ENCODE measurements around the gene TRIM67. TPM values are rescaled to one million over a fixed set of nuclear protein-coding genes. Genes with fewer than 3 reads are reported as not detected.
"Not testable (repeated sequence)": the region's sequence is repeated elsewhere in the genome, so short reads cannot be mapped to it uniquely, and the experiment has no call there.

Gene TRIM67
- total RNA-seq, 1 donor from 2014 or later, result not detected

- DNase-seq (ENCODE audit: low read depth), result no peak
- TF ChIP-seq, protein P1, sequence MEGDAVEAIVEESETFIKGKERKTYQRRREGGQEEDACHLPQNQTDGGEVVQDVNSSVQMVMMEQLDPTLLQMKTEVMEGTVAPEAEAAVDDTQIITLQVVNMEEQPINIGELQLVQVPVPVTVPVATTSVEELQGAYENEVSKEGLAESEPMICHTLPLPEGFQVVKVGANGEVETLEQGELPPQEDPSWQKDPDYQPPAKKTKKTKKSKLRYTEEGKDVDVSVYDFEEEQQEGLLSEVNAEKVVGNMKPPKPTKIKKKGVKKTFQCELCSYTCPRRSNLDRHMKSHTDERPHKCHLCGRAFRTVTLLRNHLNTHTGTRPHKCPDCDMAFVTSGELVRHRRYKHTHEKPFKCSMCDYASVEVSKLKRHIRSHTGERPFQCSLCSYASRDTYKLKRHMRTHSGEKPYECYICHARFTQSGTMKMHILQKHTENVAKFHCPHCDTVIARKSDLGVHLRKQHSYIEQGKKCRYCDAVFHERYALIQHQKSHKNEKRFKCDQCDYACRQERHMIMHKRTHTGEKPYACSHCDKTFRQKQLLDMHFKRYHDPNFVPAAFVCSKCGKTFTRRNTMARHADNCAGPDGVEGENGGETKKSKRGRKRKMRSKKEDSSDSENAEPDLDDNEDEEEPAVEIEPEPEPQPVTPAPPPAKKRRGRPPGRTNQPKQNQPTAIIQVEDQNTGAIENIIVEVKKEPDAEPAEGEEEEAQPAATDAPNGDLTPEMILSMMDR (conservative IDR thresholded peaks at IDR 0.05; ENCODE audit: low read depth, low read length), result no peak
- H3K4me3 ChIP-seq (ENCODE audit: low read depth, low read length), result no peak overlapping the region
These were observed 48.3 kb downstream of the TRIM67 start for GRCh38 chr1:231210126-231210525.

GRCh38 chr1:231211005-231211857, 49.4 kb downstream of the TRIM67 start:
- TF ChIP-seq, protein P1 (conservative IDR thresholded peaks at IDR 0.05; ENCODE audit: low read depth, low read length), result peak; percentile 93
- no peak for DNase-seq (ENCODE audit: low read depth)
- peak overlapping the region; percentile 54 for H3K4me3 ChIP-seq (ENCODE audit: low read depth, low read length)

GRCh38 chr1:231212301-231212700, 50.4 kb downstream of the TRIM67 start:
- not testable (repeated sequence) for H3K4me3 ChIP-seq (ENCODE audit: low read depth, low read length); DNase-seq (ENCODE audit: low read depth)

DNA sequence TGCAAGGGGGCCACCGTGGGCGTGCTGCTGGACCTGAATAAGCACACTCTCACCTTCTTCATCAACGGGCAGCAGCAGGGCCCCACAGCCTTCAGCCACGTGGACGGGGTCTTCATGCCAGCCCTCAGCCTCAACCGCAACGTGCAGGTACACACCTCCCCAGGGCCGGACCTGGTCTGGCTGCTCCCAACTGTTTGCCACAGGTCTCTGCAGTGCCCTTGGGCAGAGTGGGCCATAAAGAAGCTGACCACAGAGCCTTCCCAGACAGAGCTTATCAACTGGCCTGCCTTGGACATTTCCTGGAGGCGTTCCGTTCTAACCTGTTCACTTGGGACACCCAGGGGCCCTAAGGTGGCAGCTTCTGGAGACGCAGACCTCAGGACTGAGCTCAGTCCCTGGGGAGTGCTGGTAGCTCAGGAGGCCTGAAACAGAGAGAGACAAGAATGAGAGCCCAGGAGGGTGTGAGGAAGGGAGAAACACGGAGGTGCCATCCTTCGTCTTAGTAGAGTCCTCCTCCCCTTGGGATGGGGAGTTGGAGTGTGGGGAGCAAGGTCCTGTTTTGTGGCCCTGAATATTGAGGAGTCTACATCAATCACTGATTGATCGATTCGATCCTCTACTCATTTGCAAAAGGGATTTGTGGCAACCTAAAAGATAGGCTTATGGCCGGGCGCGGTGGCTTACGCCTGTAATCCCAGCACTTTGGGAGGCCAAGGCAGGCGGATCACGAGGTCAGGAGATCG, 52.1 kb downstream of the TRIM67 start:
- DNase-seq (ENCODE audit: low read depth), result no peak

DNA sequence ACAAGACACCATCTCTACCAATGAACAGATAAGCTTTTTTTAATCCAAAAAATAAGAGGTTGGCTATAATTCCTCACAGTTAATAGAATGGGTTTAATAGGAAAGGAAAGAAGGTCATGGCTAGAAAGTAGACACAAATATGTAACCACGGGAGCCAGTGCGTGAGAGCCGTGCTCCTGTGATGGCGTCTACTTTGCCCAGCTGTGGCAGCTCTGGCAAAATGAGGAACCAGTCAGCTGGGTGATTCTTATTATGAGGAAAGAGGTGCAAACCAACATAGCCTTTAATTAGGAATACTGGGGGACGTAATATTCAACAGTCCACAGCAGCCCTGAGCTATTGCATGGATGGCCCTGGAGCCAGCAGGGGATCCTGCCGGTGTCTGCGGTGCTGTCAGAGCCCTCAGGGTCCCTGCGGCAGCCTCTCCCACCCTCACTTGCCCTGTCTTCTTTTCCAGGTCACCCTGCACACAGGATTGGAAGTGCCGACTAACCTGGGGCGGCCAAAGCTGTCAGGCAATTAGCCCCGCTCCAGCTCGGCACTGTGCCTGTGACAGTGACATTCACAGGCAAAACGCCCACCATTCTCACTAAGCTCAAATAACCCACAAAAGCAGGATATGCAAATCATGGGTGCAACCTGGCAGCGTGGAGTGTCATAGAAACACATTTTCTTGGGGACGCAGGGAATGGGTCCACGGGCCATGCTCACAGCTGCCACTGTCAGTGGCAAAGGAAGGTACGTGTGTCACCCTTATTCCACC, 53.2 kb downstream of the TRIM67 start:
- TF ChIP-seq, protein P1 (conservative IDR thresholded peaks at IDR 0.05; ENCODE audit: low read depth, low read length), result no peak
- no peak for DNase-seq (ENCODE audit: low read depth)
- no peak overlapping the region for H3K4me3 ChIP-seq (ENCODE audit: low read depth, low read length)

More for the DNA sequence above, 52.1 kb downstream of the TRIM67 start:
- TF ChIP-seq, protein P1 (conservative IDR thresholded peaks at IDR 0.05; ENCODE audit: low read depth, low read length), result no peak
- no peak overlapping the region for H3K4me3 ChIP-seq (ENCODE audit: low read depth, low read length)

DNA sequence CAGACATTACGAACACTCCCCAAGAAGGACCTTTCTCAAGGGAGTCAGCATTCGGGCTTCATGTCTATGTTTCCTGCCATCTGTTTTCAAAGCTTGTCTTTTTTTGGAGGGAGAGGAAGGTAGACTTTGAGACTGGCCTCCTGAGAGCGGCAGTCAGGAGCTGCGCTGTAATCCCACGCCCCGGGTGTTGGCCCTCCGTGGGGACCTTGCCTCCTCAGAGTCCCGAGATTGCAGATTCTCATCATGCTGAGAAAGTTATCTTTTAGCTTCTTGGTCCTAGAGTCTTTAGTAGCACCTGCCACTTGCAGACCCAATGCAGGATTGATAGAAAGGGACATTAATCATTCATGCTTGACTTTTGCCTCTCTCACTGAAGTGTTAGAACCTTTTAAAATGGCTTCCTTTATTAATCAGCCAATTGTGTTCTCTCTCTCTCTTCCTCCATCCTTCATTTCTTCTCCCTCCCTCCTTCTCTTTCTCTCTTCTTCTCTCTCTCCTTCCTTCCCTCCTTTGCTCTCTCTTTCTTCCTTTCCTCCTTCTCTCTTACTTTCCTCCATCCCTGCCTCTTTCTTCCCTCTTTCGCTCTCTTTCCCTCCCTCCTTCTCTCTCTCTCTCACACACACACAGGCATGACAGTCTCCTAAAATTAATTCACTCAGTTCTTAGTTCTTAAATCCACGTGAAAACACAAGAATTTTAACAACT, 54.0 kb downstream of the TRIM67 start:
- H3K4me3 ChIP-seq (ENCODE audit: low read depth, low read length), result no peak overlapping the region
- TF ChIP-seq, protein P1 (conservative IDR thresholded peaks at IDR 0.05; ENCODE audit: low read depth, low read length), result no peak
- DNase-seq (ENCODE audit: low read depth), result no peak
